IMR-90 (cell line): ENCODE data around the gene FAM24B.

ENCODE experiments used
- CEBPB ChIP-seq: IDR thresholded peaks from 2 replicates; pipeline ENCODE4 v1.6.1; 2012; ENCODE audit warnings: low read depth, low read length, improper control_type of control experiment
- CHD1 ChIP-seq: IDR thresholded peaks from 2 replicates; pipeline ENCODE4 v1.6.1; 2012; ENCODE audit warnings: low read depth, low read length, improper control_type of control experiment
- FOS ChIP-seq: fragments of 150-350 bp; IDR thresholded peaks from 2 replicates; pipeline ENCODE4 v1.6.1; 2016; ENCODE audit warnings: low read depth, low read length
- MAFK ChIP-seq: IDR thresholded peaks from 2 replicates; pipeline ENCODE4 v1.6.1; 2012; ENCODE audit warnings: low read depth, low read length, improper control_type of control experiment
- MAZ ChIP-seq: IDR thresholded peaks from 2 replicates; pipeline ENCODE4 v1.6.1; 2012; ENCODE audit warnings: low read depth, mild to moderate bottlenecking, low read length, improper control_type of control experiment, moderate library complexity, borderline replicate concordance
- MXI1 ChIP-seq: IDR thresholded peaks from 2 replicates; pipeline ENCODE4 v1.6.1; 2012; ENCODE audit warnings: low read depth, mild to moderate bottlenecking, low read length, moderate library complexity, borderline replicate concordance
- POLR2A ChIP-seq: IDR thresholded peaks from 2 replicates; pipeline ENCODE4 v1.6.1; 2012; ENCODE audit warnings: mild to moderate bottlenecking, low read depth, low read length
- RAD21 ChIP-seq: IDR thresholded peaks from 2 replicates; pipeline ENCODE4 v1.6.1; 2012; ENCODE audit warnings: low read length, improper control_type of control experiment
- RCOR1 ChIP-seq: IDR thresholded peaks from 2 replicates; pipeline ENCODE4 v1.6.1; 2012; ENCODE audit warnings: mild to moderate bottlenecking, low read length, improper control_type of control experiment; ENCODE audit not compliant: insufficient replicate concordance
- RFX5 ChIP-seq: IDR thresholded peaks from 2 replicates; pipeline ENCODE4 v1.8.0; 2012; ENCODE audit warnings: low read depth, mild to moderate bottlenecking, low read length, moderate library complexity
- SMC3 ChIP-seq: fragments of 150-350 bp; IDR thresholded peaks from 2 replicates; pipeline ENCODE4 v1.6.1; 2016; ENCODE audit warnings: low read depth, mild to moderate bottlenecking, antibody characterized with exemption, low read length, moderate library complexity
- USF2 ChIP-seq: fragments of 150-350 bp; IDR thresholded peaks from 2 replicates; pipeline ENCODE4 v1.6.1; 2017; ENCODE audit warnings: mild to moderate bottlenecking, antibody characterized with exemption, low read length, low read depth
- TF ChIP-seq, protein P1 (sequence below): conservative IDR thresholded peaks from 2 replicates; pipeline ENCODE4 v1.5.1; 2012; ENCODE audit warnings: mild to moderate bottlenecking, low read depth, low read length, improper control_type of control experiment
- TF ChIP-seq, protein P2 (sequence below): fragments of 150-350 bp; IDR thresholded peaks from 2 replicates; pipeline ENCODE4 v1.6.1; 2016; ENCODE audit warnings: low read depth, mild to moderate bottlenecking, low read length, moderate library complexity, borderline replicate concordance

DNA sequence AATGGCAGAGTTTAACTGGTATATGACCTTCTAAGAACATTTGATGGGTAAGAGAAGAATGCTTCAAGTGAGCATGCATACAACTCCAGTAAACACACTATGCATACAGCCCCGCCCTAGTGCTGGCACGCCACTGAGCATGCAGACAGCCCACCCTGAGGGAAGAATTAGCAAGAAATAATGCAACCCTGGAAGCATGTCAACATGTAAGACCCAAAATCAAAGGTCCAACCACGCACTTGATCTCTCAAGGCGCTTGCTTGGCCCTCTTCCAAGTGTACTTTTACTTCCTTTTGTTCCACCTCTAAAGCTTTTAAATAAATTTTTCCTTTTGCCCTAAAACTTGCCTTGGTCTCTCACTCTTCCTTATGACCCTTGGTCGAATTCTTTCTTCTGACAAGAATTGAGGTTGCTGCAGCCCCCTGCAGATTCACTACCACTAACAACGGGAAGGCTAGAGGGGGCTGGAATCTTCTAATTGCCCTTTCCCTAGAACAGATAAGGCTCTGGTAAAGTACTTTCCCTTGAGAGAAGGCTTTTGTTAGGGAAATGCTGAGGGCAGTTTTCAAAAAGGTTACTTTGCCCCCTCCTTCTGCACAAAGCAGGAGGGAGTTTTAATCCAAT lies 3.4 kb downstream of the FAM24B start:
- TF ChIP-seq CHD1 = no peak
- TF ChIP-seq SMC3 = no peak
- TF ChIP-seq FOS = no peak
- no peak for TF ChIP-seq USF2
- TF ChIP-seq, protein P1, sequence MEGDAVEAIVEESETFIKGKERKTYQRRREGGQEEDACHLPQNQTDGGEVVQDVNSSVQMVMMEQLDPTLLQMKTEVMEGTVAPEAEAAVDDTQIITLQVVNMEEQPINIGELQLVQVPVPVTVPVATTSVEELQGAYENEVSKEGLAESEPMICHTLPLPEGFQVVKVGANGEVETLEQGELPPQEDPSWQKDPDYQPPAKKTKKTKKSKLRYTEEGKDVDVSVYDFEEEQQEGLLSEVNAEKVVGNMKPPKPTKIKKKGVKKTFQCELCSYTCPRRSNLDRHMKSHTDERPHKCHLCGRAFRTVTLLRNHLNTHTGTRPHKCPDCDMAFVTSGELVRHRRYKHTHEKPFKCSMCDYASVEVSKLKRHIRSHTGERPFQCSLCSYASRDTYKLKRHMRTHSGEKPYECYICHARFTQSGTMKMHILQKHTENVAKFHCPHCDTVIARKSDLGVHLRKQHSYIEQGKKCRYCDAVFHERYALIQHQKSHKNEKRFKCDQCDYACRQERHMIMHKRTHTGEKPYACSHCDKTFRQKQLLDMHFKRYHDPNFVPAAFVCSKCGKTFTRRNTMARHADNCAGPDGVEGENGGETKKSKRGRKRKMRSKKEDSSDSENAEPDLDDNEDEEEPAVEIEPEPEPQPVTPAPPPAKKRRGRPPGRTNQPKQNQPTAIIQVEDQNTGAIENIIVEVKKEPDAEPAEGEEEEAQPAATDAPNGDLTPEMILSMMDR = no peak
- TF ChIP-seq RFX5 = no peak
- no peak for TF ChIP-seq MAFK
- no peak for TF ChIP-seq POLR2A
- TF ChIP-seq MXI1 = no peak
- no peak for TF ChIP-seq RAD21
- TF ChIP-seq, protein P2, sequence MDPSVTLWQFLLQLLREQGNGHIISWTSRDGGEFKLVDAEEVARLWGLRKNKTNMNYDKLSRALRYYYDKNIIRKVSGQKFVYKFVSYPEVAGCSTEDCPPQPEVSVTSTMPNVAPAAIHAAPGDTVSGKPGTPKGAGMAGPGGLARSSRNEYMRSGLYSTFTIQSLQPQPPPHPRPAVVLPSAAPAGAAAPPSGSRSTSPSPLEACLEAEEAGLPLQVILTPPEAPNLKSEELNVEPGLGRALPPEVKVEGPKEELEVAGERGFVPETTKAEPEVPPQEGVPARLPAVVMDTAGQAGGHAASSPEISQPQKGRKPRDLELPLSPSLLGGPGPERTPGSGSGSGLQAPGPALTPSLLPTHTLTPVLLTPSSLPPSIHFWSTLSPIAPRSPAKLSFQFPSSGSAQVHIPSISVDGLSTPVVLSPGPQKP = no peak
- no peak for TF ChIP-seq MAZ
- TF ChIP-seq CEBPB = no peak
- TF ChIP-seq RCOR1 = no peak
